Liver (tissue), 9 donors: ENCODE measurements around the gene ZFP36. TPM values are rescaled to one million over a fixed set of nuclear protein-coding genes. Genes with fewer than 3 reads are reported as not detected.

Experiments used
- DNase-seq: peaks from one replicate; pipeline ENCODE4 v3.0.0-alpha.2; 2017; ENCODE audit warnings: low spot score
- H3K27ac ChIP-seq, 2 donors: one replicate each; pipeline ENCODE4 v1.7.0; 2013; ENCODE audit warnings: inconsistent platforms in 2 of 2, low read length in 2 of 2, control low read depth in 1 of 2, low read depth in 1 of 2, mild to moderate bottlenecking in 1 of 2
- H3K27me3 ChIP-seq, 4 donors: one replicate each; pipeline versions ENCODE4 v1.6.1 to v1.7.0; 2013; ENCODE audit warnings: low read length in 3 of 4, inconsistent platforms in 1 of 4, mild to moderate bottlenecking in 1 of 4, moderate library complexity in 1 of 4; ENCODE audit not compliant: control insufficient read depth in 4 of 4, insufficient read depth in 4 of 4
- H3K36me3 ChIP-seq, 4 donors: one replicate each; pipeline versions ENCODE4 v1.6.1 to v1.7.0; 2013; ENCODE audit warnings: low read length in 3 of 4, mild to moderate bottlenecking in 3 of 4, low read depth in 1 of 4, moderate library complexity in 1 of 4; ENCODE audit not compliant: control insufficient read depth in 4 of 4, insufficient read depth in 3 of 4
- H3K4me1 ChIP-seq, 4 donors: one replicate each; pipeline versions ENCODE4 v1.6.1 to v1.7.0; 2013; ENCODE audit warnings: low read length in 3 of 4, mild to moderate bottlenecking in 3 of 4, moderate library complexity in 1 of 4; ENCODE audit not compliant: control insufficient read depth in 4 of 4, insufficient read depth in 4 of 4
- H3K4me3 ChIP-seq, 3 donors: one replicate each; pipeline versions ENCODE4 v1.6.1 to v1.7.0; 2013; ENCODE audit warnings: low read length in 3 of 3, control low read depth in 1 of 3, low read depth in 1 of 3, mild to moderate bottlenecking in 1 of 3
- H3K9ac ChIP-seq, 2 donors: one replicate each; pipeline ENCODE4 v1.7.0; 2013; ENCODE audit warnings: low read length in 2 of 2, mild to moderate bottlenecking in 2 of 2, moderate library complexity in 2 of 2, control low read depth in 1 of 2, low read depth in 1 of 2
- H3K9me3 ChIP-seq, 4 donors: one replicate each; pipeline versions ENCODE4 v1.6.1 to v1.7.0; 2013; ENCODE audit warnings: low read length in 3 of 4; ENCODE audit not compliant: control insufficient read depth in 4 of 4
- ATF3 ChIP-seq: IDR thresholded peaks from 2 replicates; pipeline ENCODE4 v1.6.1; 2016; ENCODE audit warnings: antibody characterized with exemption
- CTCF ChIP-seq: fragments of 150-350 bp; IDR thresholded peaks from 2 replicates; pipeline ENCODE4 v1.5.1; 2017; ENCODE audit warnings: improper control_type of control experiment, low read depth, low read length; ENCODE audit not compliant: missing input control
- FOXA1 ChIP-seq: IDR thresholded peaks from 2 replicates; pipeline ENCODE4 v1.6.1; 2016; ENCODE audit warnings: antibody characterized with exemption
- FOXA2 ChIP-seq: IDR thresholded peaks from 2 replicates; pipeline ENCODE4 v1.6.1; 2016; ENCODE audit warnings: antibody characterized with exemption
- GABPA ChIP-seq, 2 donors: IDR thresholded peaks in 1 of 2; conservative IDR thresholded peaks in 1 of 2; 2 replicates each; pipeline ENCODE4 v1.6.1; 2016; ENCODE audit warnings: antibody characterized with exemption in 2 of 2, mild to moderate bottlenecking in 1 of 2, moderate library complexity in 1 of 2
- HNF4G ChIP-seq: IDR thresholded peaks from 2 replicates; pipeline ENCODE4 v1.6.1; 2016; ENCODE audit warnings: antibody characterized with exemption
- JUND ChIP-seq, 2 donors: IDR thresholded peaks; 2 replicates each; pipeline ENCODE4 v1.6.1; 2016; ENCODE audit warnings: antibody characterized with exemption in 2 of 2
- NR2F2 ChIP-seq: IDR thresholded peaks from 2 replicates; pipeline ENCODE4 v1.6.1; 2016; ENCODE audit warnings: antibody characterized with exemption
- RAD21 ChIP-seq, 2 donors: IDR thresholded peaks; 2 replicates each; pipeline ENCODE4 v1.6.1; 2016; ENCODE audit warnings: antibody characterized with exemption in 2 of 2, mild to moderate bottlenecking in 2 of 2
- REST ChIP-seq: IDR thresholded peaks from 2 replicates; pipeline ENCODE4 v1.6.1; 2016; ENCODE audit warnings: antibody characterized with exemption, mild to moderate bottlenecking
- RXRA ChIP-seq, 2 donors: IDR thresholded peaks; 2 replicates each; pipeline ENCODE4 v1.6.1; 2017 to 2018; ENCODE audit warnings: antibody characterized with exemption in 2 of 2, mild to moderate bottlenecking in 1 of 2
- TAF1 ChIP-seq: conservative IDR thresholded peaks from 2 replicates; pipeline ENCODE4 v1.6.1; 2016; ENCODE audit warnings: antibody characterized with exemption, mild to moderate bottlenecking
- ZBTB33 ChIP-seq: IDR thresholded peaks from 2 replicates; pipeline ENCODE4 v1.6.1; 2016; ENCODE audit warnings: antibody characterized with exemption
- WGBS: extraction: QIAGEN DNeasy Blood & Tissue Kit; methylation state at CpG from one replicate; pipeline ENCODE4 v1.1.7; 2013; 5-methylcytosine and 5-hydroxymethylcytosine counted together
- polyA plus RNA-seq, 2 donors: library from polyadenylated mRNA; stranded (reverse) in 1 of 2; unstranded in 1 of 2; fragments of 200-250 nt in 1 of 2; fragments of >200 nt in 1 of 2; fragmentation: Nextera tagmentation in 1 of 2; extraction: Ambion mirVana in 1 of 2; gene quantifications; one replicate each; pipeline versions ENCODE4 v1.2.1 to v1.2.3, GENCODE V29; 2013 to 2015
- total RNA-seq, 2 donors: library from RNA; depleted of rRNA; stranded (reverse); fragments of >200 nt; gene quantifications; one replicate each; pipeline ENCODE4 v1.2.3, GENCODE V29; 2014
- donor health status: healthy.
- donor health status: healthy.
- donor health status: healthy.
- donor health status: healthy.
- donor health status: healthy.

ZFP36 gene
- total and polyA plus RNA-seq, 4 donors: 3.6 to 91.9 (median 35.5) TPM

GRCh38 chr19:39436350-39436716 is 29.7 kb downstream of the ZFP36 start:
- no peak for DNase-seq
- Histone ChIP-seq H3K4me3 (peak overlapping the region; percentile 56 to 62 (median 58)), H3K27me3 (no peaks in the 10 kb centered on the region), H3K27ac (peak overlapping the region; percentile 79 to 81), H3K9ac (peak overlapping the region; percentile 86 to 91), H3K4me1 (peaks cover 4 to 32% (median 17%) of the 10 kb centered on the region in 4 donors), H3K9me3 (no peaks in the 10 kb centered on the region), H3K36me3 (peaks cover 15 to 24% (median 17%) of the 10 kb centered on the region in 4 donors)
- TF ChIP-seq RAD21 (IDR thresholded peaks at IDR 0.05) (no peak), ZBTB33 (no peak), HNF4G (no peak), REST (no peak), NR2F2 (no peak), CTCF (no peak), TAF1 (no peak), GABPA (IDR thresholded peaks at IDR 0.05 in 1 of 2, conservative IDR thresholded peaks at IDR 0.05 in 1 of 2) (no peak), JUND (IDR thresholded peaks at IDR 0.05) (no peak), FOXA2 (no peak), FOXA1 (no peak), RXRA (IDR thresholded peaks at IDR 0.05) (no peak)
- WGBS: 9% methylated on average over 2 of the region's 2 CpGs

- H3K4me1 ChIP-seq: peaks cover 4 to 32% (median 17%) of the 10 kb centered on the region in 4 donors
- H3K9ac ChIP-seq: no peak overlapping the region
- TF ChIP-seq HNF4G (no peak), GABPA (IDR thresholded peaks at IDR 0.05 in 1 of 2, conservative IDR thresholded peaks at IDR 0.05 in 1 of 2) (no peak), ATF3 (no peak), TAF1 (no peak)
- no peaks in the 10 kb centered on the region for H3K9me3 ChIP-seq
- no peak overlapping the region for H3K4me3 ChIP-seq
- 82% methylated on average over 9 of the region's 9 CpGs for WGBS
- H3K27me3 ChIP-seq: no peaks in the 10 kb centered on the region
- no peak overlapping the region for H3K27ac ChIP-seq
- peaks cover 4 to 11% (median 6%) of the 10 kb centered on the region in 4 donors for H3K36me3 ChIP-seq
- DNase-seq: no peak
These were observed 31.8 kb downstream of the ZFP36 start for GRCh38 chr19:39438270-39438934.
